Endothelial cell of umbilical vein (primary cell): ENCODE measurements around the gene RGS6.

Source experiments
- CTCF ChIP-seq, 2 donors: IDR thresholded peaks; 1 replicate in 1 of 2; 2 replicates in 1 of 2; pipeline ENCODE4 v1.5.1; 2011; ENCODE audit warnings: low read length in 2 of 2, mild to moderate bottlenecking in 2 of 2, moderate library complexity in 2 of 2, control low read depth in 1 of 2, inconsistent platforms in 1 of 2, low read depth in 1 of 2; ENCODE audit not compliant: insufficient read depth in 1 of 2; ENCODE audit errors: extremely low read depth in 1 of 2
- EZH2 ChIP-seq: IDR thresholded peaks from 2 replicates; pipeline ENCODE4 v1.6.1; 2012; ENCODE audit warnings: borderline replicate concordance, low read depth, mild to moderate bottlenecking, moderate library complexity, low read length, inconsistent platforms; ENCODE audit not compliant: severe bottlenecking
- FOS ChIP-seq: IDR thresholded peaks from 2 replicates; pipeline ENCODE4 v1.6.1; 2011; ENCODE audit warnings: mild to moderate bottlenecking, low read length, moderate library complexity, borderline replicate concordance; ENCODE audit not compliant: insufficient read depth
- GATA2 ChIP-seq: IDR thresholded peaks from 2 replicates; pipeline ENCODE4 v1.7.0; 2011; ENCODE audit warnings: low read depth, mild to moderate bottlenecking, moderate library complexity, mixed read lengths, low read length; ENCODE audit not compliant: insufficient read length, insufficient read depth
- JUN ChIP-seq: IDR thresholded peaks from 2 replicates; pipeline ENCODE4 v1.6.1; 2011; ENCODE audit warnings: borderline replicate concordance, low read depth; ENCODE audit not compliant: insufficient read length, insufficient read depth
- MAX ChIP-seq: IDR thresholded peaks from 2 replicates; pipeline ENCODE4 v1.6.1; 2011; ENCODE audit not compliant: insufficient read depth, insufficient read length
- POLR2A ChIP-seq: IDR thresholded peaks from 2 replicates; pipeline ENCODE4 v1.6.1; 2012; ENCODE audit warnings: low read depth, mild to moderate bottlenecking, control low read depth, low read length
- POLR2AphosphoS5 ChIP-seq: IDR thresholded peaks from 2 replicates; pipeline ENCODE4 v1.6.1; 2012; ENCODE audit warnings: low read depth, mild to moderate bottlenecking, control low read depth, low read length, moderate library complexity; ENCODE audit not compliant: insufficient read depth

- TF ChIP-seq JUN (no peak), POLR2AphosphoS5 (no peak), CTCF (IDR thresholded peaks at IDR 0.05; ENCODE audit: extremely low read depth in 1 of 2, insufficient read depth in 1 of 2, low read depth in 1 of 2, low read length in 2 of 2) (no peak), POLR2A (no peak), FOS (no peak), EZH2 (no peak), MAX (no peak), GATA2 (no peak)
These were observed 662.1 kb downstream of the RGS6 start for GRCh38 chr14:72594099-72594901.
